Posterior cingulate gyrus (tissue), 11 donors: ENCODE results near the gene SLC30A3.

ENCODE experiments used
- DNase-seq, 10 donors: peaks; one replicate each; pipeline versions ENCODE4 v3.0.0 to v3.0.0-alpha.2; 2020 to 2021; ENCODE audit warnings: mixed read lengths in 3 of 10
- intact Hi-C: fragments of 100-400 bp; cut with DNase I; formaldehyde crosslinking; loops from one replicate; pipeline ENCODE4 v1.15.1; 2023

Gene SLC30A3, protein sequence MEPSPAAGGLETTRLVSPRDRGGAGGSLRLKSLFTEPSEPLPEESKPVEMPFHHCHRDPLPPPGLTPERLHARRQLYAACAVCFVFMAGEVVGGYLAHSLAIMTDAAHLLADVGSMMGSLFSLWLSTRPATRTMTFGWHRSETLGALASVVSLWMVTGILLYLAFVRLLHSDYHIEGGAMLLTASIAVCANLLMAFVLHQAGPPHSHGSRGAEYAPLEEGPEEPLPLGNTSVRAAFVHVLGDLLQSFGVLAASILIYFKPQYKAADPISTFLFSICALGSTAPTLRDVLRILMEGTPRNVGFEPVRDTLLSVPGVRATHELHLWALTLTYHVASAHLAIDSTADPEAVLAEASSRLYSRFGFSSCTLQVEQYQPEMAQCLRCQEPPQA

GRCh38 chr2:27262379-27263286, at the start of gene SLC30A3:
Gene SLC30A3 (minus strand): TSS chr2:27263047. CDS start chr2:27262906, 141 bp downstream.
- DNase-seq, result peak; percentile 40 to 96 (median 74)
- intact Hi-C loops, result no loop called here

DNA sequence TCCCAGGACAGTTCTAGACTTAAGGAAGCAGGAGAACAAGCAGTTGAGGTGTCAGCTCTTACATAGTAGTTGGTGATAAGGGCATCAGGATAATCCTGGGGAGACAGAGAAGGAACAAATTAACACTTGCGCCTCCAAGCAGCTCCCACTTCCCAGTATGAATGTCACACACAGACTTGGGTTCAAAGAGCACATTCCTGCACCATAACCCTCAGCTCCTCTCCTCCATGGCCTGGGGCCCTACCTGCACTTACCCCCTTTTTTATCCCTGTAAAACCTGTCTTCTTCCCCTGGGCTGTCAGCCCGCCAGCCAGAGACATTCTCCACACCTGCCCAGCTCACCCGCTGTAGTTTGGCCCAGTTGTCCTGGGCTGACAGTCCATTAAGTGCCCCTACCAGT, 49.3 kb upstream of the SLC30A3 start:
- intact Hi-C loops, result no loop called here
- peak in 2 of 10 donors; percentile 18 to 48 for DNase-seq

DNA sequence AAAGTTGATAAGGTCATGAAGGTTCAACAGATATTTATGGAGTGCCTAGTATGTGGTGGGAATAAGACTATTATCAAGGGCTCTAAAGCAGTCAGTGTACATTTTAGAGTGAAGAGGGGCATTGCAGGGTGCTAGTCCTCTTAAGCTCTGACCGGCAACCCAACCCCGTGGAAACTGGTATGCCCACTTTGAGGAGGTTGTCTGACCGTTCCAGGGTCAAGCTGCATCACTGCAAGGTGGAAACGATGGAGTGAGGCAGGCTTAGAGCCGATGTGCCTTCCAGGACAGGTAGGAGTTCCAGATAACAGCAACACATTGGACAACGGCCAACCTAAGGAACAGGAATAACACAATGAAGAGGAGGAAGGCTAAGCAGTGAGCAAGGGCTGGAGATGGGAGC, 46.8 kb upstream of the SLC30A3 start:
- intact Hi-C loops, result loop anchor here (10.0 kb wide), 1 partner anchor 55 kb away; no protein-coding TSS in a partner anchor
- peak in 1 of 10 donors; percentile 55 for DNase-seq

DNA sequence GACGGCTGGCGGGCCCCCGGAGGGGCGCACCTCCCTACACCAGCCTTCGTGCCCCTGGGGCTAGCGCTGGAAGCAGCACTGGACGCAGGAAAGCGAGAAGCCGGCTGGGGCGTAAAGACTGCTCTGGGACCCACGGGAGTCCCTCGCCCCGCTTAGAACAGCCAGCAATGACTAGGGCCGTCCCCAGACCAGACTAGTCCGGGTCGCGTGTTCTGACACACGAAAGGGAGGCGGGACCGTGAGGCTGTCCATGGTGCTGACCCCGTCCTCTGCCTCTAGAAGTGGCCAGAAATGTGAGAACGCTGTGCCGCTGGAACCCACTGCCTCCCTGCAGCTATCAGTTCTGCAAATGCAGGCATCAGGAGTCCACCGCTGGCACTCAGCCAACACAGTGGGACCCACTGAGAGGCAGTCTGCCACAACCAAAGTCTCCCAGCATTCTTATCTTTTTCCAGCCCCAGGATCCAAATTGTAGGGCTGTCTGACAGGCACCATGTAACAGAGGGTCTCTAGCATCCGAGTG, 45.6 kb upstream of the SLC30A3 start, which contains the start of gene UCN:
Gene UCN, minus strand, starts transcription at position 87 of the 523 bp plus-strand sequence. CDS start 550 bp downstream, outside the sequence.
- intact Hi-C loops, result loop anchor here (10.0 kb wide), 1 partner anchor 54 kb away; no protein-coding TSS in a partner anchor
- peak in 1 of 10 donors; percentile 82 for DNase-seq

- intact Hi-C loops, result loop anchor here (10.0 kb wide), 1 partner anchor 53 kb away; no protein-coding TSS in a partner anchor
Observed at GRCh38 chr2:27307545-27308358, 44.9 kb upstream of the SLC30A3 start.

GRCh38 chr2:27307287-27307544, 44.4 kb upstream of the SLC30A3 start:
- DNase-seq, result no peak
- intact Hi-C loops, result loop anchor here (10.0 kb wide), 1 partner anchor 52 kb away; no protein-coding TSS in a partner anchor

More at GRCh38 chr2:27307545-27308358, 44.9 kb upstream of the SLC30A3 start:
- DNase-seq, result peak in 1 of 10 donors; percentile 82

GRCh38 chr2:27306573-27307286, 43.9 kb upstream of the SLC30A3 start:
- intact Hi-C loops, result loop anchor here (10.0 kb wide), 1 partner anchor 52 kb away; no protein-coding TSS in a partner anchor
- DNase-seq, result peak in 1 of 10 donors; percentile 89

- peak in 1 of 10 donors; percentile 75 for DNase-seq
- intact Hi-C loops, result loop anchor here (10.0 kb wide), 1 partner anchor 51 kb away; no protein-coding TSS in a partner anchor
Observed at GRCh38 chr2:27306136-27306535, 43.3 kb upstream of the SLC30A3 start.

DNA sequence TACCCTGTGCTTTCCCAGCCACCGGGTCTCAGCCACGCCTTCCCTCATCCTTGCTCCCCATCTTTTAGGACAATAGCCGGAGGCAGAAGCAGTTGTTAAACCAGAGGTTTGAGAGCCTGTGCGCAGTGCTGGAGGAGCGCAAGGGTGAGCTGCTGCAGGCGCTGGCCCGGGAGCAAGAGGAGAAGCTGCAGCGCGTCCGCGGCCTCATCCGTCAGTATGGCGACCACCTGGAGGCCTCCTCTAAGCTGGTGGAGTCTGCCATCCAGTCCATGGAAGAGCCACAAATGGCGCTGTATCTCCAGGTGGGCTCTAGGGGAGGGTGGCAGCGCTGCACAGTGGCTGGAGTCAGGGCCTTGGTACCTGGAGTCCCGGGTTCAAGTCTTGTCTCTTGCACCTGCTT, 42.7 kb upstream of the SLC30A3 start:
- peak in 1 of 10 donors; percentile 69 for DNase-seq
- intact Hi-C loops, result loop anchor here (10.0 kb wide), 1 partner anchor 51 kb away; no protein-coding TSS in a partner anchor

DNA sequence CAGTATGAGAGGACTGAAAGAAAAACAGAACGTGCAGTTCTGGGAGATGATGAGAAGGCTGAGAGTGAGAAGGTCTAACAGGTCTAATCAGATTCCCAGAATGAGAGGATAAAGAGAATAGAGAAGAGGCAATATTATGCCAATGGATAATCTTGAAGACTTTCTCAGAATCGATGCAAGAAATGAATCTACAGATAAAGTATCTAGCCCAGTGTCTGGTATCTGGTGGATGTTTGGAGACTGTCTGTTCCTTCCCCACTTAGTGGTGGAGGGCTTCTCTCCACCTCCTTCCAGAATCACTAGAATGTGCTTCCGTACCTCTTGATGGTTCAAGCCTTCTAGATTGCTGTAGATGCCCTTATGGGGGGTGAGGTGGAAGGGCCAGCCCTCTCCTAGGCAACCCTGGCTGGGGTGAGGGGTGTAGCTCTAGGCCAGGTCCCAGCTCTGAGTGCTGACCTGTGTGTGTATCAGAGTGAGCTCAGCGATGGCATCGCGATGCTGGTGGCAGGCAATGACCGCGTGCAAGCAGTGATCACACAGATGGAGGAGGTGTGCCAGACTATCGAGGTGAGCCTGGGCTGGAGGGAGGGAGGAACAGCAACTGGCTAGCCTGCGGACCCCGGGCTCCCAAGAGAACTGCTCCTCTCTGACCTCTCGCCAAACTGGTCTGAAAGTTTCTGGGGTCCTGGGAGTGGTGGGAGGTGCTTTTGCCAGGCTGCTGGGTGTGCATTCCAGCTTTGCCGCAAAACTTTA, 41.8 kb upstream of the SLC30A3 start:
- peak in 1 of 10 donors; percentile 67 for DNase-seq
- intact Hi-C loops, result loop anchor here (10.0 kb wide), 1 partner anchor 50 kb away; no protein-coding TSS in a partner anchor

GRCh38 chr2:27303093-27304025, 40.5 kb upstream of the SLC30A3 start:
- peak in 3 of 10 donors; percentile 23 to 70 (median 42) for DNase-seq
- intact Hi-C loops, result loop anchor here (2.0 to 10.0 kb wide), 2 partner anchors 49 to 205 kb away; no protein-coding TSS in a partner anchor

- DNase-seq, result peak in 1 of 10 donors; percentile 51
- intact Hi-C loops, result loop anchor here (10.0 kb wide), 1 partner anchor 46 kb away; no protein-coding TSS in a partner anchor
Observed at GRCh38 chr2:27300606-27301005, 37.8 kb upstream of the SLC30A3 start.

DNA sequence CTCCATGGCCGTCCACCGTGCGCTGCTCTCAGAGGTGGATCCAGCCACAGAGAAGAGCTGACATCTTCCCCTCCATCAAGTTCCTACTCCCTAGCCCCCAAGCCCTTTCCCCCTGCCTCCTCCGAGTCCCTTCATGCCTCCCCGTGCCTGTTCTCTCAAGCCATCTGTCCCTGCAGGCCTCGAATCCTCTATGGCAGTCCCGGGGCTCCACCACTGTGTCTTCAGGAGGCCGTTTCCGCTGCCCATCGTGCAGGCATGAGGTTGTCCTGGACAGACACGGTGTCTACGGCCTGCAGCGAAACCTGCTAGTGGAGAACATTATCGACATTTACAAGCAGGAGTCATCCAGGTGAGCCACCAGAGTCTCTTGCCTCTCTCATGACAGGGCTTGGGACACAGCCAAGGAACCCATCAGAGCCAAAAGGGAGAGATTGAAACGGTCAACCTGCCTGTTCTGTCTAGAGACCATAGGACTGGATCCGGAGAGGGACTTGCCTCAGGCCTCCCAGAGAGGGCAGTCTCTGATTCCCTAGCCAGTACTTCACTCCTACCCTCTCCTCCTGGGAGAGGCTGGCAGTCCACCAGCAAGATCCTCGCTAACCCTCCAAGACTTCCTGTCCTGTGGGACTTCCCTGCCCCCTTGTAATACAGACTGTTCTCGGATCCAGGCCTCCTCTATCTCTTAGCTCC, 35.7 kb upstream of the SLC30A3 start:
- intact Hi-C loops, result no loop called here
- peak in 1 of 10 donors; percentile 85 for DNase-seq

DNA sequence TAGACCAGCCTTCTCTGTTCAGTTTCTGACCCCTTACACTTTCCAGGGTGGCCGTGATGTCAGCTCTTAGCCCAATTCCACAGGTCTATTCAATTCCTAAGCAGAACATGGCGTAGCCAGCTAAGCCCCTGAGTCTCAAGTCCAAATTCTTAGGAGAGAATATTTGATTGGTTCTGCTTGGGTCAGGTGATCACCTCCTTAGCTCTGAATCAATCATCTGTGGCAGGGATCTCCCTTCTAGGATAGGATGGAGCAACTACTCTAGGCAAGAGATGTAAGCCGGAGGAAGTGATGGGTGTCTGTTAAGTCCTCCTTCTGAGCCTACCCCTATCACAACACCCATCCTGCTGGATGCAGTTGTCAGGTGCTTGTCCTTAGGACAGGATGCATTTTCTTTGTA, 34.3 kb upstream of the SLC30A3 start:
- intact Hi-C loops, result no loop called here

GRCh38 chr2:27296481-27296880, 33.6 kb upstream of the SLC30A3 start:
- intact Hi-C loops, result no loop called here

More for the DNA sequence above, 34.3 kb upstream of the SLC30A3 start:
- DNase-seq, result peak in 1 of 10 donors; percentile 7

GRCh38 chr2:27294928-27295327, 32.1 kb upstream of the SLC30A3 start:
- DNase-seq, result no peak

More at GRCh38 chr2:27296481-27296880, 33.6 kb upstream of the SLC30A3 start:
- DNase-seq, result peak in 1 of 10 donors; percentile 9

More at GRCh38 chr2:27294928-27295327, 32.1 kb upstream of the SLC30A3 start:
- intact Hi-C loops, result no loop called here
